SK-N-DZ (cell line): Measurements from ENCODE around the gene ACOT8.
"Not testable (repeated sequence)": the region's sequence is repeated elsewhere in the genome, so short reads cannot be mapped to it uniquely, and the experiment has no call there.

Experiments
- DNase-seq: peaks from one replicate; pipeline ENCODE4 v3.0.0-alpha.2; 2015; ENCODE audit warnings: low spot score

ACOT8 gene

DNA sequence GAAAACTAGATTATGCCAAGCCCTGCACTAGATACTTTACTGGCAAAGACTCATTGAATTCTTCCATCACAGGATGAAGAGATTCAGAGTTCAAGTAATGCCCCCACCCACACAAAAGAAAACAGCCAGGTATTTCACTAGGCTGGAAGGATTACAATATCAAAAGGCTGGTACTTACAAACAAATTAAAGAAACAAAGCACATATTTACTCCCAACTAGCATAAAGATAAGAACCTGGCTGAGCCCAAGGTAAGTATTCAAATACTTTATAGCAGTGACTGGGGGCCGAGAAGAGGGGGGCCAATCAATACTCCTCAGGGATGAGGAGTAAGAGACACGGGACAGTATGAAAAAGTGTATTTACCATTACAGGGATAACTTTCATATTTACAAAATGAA is 3.7 kb downstream of the ACOT8 start:
- DNase-seq, result no peak

DNA sequence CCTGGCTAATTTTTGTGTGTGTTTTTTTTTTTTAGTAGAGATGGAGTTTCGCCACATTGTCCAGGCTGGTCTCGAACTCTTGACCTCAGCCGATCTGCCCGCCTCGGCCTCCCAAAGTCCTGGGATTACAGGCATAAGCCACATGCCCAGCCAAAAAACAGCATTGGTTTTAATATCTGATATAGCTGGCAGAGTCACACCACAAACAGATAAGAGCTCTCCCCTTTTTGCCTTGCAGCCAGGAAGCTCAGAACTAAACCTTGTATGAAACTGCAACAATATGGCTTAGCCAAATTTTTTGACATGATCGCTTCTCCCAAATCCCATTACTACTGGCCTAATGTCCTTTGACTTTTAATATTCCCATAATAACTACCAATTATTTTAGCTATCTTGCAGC is 4.9 kb downstream of the ACOT8 start:
- no peak for DNase-seq

DNA sequence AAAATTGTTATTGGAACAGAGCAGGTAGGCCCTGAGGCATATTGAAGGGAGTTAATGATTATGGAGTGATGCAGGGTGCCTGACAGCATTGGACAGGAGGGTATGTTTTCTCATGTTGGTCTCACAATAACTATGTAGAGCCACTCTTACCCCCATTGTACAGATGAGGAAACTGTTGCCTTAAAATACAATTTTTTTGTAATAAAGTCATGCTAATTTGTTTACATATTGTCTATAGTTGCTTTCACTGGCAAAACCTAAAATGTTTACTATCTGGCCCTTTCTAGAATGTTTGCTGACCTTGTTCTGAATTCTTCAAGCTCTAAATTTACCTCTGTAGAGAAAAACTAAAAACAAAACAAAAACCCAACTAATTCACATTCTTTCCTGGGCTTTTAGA is 5.7 kb downstream of the ACOT8 start:
- DNase-seq, result no peak

DNA sequence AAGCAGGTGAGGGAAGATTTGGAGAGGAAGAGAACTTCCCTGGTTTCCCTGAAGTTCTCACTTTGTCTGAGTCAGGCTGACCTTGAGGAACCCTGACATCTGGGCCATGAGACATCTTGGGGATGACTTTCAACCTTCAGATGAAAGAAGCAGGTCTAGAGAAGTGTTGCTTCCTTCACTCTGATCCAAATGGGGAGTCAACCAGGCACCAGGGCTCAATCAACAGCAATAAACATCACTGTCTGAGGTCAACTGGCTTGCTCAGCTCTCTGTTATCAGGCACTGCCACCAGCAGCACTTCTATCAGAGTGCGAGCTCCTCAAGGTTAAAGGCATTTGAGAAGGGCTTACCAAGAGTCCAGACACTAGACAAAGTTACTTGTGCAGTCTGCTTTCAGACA is 6.3 kb downstream of the ACOT8 start:
- DNase-seq, result no peak

- DNase-seq, result no peak
Observed at GRCh38 chr20:45850238-45850637, 7.0 kb downstream of the ACOT8 start.

DNA sequence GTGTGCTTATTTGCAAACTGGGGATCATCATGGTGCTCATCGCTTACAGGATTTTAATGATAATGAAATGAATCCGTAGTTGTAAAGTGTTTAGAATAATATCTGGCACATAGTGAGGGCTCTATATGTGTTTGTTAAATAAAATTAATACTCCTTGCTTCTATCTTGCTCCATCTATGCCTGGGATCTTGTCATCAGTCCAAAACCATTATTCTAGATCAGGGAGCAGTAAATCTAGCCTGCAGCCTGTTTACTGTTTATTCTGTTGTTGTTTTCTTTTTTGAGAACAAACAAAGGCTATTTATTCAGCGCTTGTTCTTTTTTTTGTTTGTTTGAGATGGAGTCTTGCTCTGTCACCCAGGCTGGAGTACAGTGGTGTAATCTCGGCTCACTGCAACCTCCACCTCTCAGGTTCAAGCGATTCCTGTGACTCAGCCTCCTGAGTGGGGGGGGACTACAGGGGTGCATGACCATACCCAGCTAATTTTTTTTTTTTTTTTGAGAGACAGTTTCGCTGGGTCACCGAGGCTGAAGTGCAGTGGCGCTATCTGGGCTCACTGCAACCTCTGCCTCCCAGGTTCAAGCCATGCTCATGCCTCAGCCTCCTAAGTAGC is 8.1 kb downstream of the ACOT8 start:
- no peak for DNase-seq

GRCh38 chr20:45848421-45848820 is 8.8 kb downstream of the ACOT8 start:
- no peak for DNase-seq

GRCh38 chr20:45845452-45845851 is 11.7 kb downstream of the ACOT8 start:
- DNase-seq, result no peak

GRCh38 chr20:45843506-45843905 is 13.7 kb downstream of the ACOT8 start:
- no peak for DNase-seq

- no peak for DNase-seq
Observed at GRCh38 chr20:45842169-45842812, 14.9 kb downstream of the ACOT8 start.

GRCh38 chr20:45841407-45842129 is 15.6 kb downstream of the ACOT8 start:
- no peak for DNase-seq

DNA sequence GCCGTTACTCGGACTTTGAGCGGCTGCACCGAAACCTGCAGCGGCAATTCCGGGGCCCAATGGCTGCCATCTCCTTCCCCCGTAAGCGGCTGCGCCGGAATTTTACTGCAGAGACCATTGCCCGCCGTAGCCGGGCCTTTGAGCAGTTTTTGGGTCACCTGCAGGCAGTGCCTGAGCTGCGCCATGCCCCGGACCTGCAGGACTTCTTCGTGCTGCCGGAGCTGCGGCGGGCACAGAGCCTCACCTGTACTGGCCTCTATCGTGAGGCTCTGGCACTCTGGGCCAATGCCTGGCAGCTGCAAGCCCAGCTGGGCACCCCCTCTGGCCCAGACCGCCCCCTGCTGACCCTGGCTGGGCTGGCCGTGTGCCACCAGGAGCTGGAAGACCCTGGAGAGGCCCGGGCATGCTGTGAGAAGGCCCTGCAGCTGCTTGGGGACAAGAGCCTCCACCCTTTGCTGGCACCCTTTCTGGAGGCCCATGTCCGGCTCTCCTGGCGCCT is 16.4 kb downstream of the ACOT8 start:
- no peak for DNase-seq

DNA sequence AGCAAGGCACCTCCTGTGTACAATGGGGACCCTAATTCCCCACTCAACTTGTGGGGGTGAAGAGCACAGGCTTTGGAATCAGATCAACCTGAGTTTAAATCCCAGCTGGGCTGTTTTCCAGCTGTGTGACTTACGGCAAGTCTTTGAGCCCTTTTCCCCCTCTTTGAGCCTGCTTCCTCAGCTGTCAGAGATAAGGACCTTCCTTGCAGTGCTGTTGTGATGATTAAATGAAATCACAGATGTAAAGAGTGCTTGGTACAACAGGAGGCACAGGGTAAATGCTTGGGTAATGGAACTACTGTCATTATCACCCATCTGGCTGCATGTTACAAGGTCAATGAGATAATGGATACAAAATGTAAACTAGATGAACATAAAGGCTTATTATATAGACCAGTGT is 20.4 kb downstream of the ACOT8 start:
- peak; percentile 63 for DNase-seq

DNA sequence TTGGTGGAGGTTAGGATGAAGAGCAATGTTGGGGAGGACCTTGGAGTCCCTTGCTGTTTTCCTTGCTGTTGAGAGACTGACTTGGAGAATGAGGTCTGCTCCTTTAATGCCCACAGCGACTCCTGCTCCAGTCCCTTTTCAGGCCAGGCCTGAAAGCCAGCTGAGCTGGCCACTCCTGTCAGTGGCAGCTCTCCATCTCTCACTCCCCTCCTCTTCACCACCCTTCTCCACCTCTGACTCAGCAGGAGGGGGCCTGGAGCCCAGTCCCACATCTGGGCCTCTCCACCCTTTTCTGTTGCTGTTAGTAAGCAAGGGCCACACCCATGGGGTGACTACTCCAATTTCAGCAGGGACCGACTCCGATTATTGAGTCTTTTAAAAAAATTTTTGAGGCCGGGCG is 21.4 kb downstream of the ACOT8 start:
- no peak for DNase-seq

GRCh38 chr20:45835329-45835765 is 21.8 kb downstream of the ACOT8 start:
- DNase-seq, result no peak

DNA sequence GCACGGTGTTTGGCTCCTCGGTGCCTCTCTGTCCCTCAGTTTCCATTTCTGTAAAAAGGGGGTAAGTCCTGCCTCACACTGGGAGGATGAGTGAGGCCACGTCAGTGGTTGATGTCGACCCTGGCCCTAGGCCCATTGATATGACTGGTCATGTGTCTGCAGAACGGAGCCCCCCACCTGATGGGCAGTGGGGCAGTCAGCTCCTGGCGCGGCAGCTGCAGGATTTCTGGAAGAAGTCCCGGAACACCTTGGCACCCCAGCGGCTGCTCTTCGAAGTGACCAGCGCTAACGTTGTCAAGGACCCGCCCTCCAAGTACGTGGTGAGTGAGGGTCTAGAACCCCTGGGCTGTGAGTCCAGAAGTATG is 22.4 kb downstream of the ACOT8 start:
- no peak for DNase-seq

DNA sequence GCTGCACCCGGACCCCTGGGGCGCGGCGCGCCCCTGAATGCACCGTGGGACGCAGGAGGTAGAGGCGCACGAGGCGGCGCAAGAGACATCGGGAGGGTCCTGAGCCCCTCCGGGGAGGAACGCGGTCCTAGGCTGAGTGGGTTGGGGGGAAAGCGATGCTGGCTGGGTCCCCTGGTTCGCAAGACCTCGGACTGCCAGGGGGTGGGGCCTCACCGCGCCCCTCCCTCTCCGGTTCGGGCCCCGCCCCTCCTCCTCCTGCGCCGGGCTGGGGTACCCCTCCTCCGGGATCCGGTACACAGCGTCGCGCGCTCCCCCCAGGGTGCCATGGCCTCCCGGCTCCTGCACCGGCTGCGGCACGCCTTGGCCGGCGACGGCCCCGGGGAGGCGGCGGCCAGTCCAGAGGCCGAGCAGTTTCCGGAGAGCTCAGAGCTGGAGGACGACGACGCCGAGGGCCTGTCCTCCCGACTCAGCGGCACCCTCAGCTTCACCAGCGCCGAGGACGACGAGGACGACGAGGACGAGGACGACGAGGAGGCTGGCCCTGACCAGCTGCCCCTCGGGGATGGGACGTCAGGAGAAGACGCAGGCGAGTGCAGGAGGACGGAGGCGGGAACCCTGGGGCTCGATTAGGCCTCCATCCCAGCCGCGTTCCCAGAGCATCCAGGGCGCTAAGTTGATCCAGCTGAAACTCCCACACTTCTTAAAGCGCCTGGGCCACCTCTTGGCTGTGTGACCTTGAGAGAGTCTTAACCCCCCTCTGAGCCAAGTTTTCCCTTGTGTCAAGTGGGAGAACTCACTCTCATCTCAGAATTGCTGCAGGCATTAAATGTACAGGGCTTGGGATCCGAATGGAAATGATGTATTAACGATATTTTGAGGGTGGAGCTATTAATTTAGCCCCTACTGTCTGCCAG is 23.1 kb downstream of the ACOT8 start:
- peak; percentile 87 for DNase-seq

GRCh38 chr20:45833030-45833882 is 23.9 kb downstream of the ACOT8 start, which contains the start of gene SNX21:
SNX21 (plus strand) TSS chr20:45833799; CDS start chr20:45833920, 121 bp downstream.
- peak; percentile 90 for DNase-seq

DNA sequence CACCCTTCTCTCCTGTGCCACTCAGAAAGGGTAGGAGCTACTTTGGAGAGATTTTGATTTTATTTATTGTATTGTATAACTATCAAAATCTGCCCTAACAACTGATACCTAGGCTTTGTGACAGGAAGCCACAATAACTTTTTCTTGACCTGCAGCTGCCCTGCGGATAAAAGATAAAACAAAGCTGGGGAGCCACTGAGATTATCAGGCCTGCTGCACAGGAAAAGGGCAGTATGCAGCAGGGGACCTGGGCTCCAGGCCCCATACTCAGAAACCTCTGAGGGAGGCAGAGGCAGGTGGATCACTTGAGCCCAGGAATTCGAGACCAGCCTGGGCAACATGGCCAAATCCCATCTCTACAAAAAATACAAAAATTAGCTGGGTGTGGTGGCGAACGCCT is 24.6 kb downstream of the ACOT8 start:
- no peak for DNase-seq

DNA sequence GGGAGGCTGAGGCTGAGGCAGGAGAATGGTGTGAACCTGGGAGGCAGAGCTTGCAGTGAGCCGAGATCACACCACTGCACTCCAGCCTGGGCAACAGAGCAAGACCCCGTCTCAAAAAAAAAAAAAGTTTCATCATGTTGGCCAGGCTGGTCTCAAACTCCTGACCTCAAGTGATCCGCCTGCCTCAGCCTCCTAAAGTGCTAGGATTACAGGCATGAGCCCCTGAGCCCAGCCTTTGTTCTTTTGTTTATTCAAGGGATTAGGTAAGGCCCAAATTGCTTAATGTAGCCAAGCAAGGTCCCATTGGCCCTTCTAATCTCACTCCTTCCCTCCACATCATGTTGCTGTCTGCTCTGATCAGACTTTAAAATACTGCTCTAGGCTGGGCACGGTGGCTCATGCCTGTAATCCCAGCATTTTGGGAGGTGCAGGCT is 27.5 kb downstream of the ACOT8 start:
- not testable (repeated sequence) for DNase-seq

- no peak for DNase-seq
Observed at GRCh38 chr20:45828589-45828988, 28.6 kb downstream of the ACOT8 start.
